HepG2 (cell line): ENCODE results near the gene UNC50.

Source experiments
- BRF2 ChIP-seq: sonication (generic); formaldehyde crosslinking; IDR thresholded peaks from 2 replicates; pipeline ENCODE4 v1.8.1; 2022; ENCODE audit warnings: mild to moderate bottlenecking, missing genetic modification reagents
- CEBPB ChIP-seq: IDR thresholded peaks from 2 replicates; pipeline ENCODE4 v1.6.1; 2011; ENCODE audit warnings: low read depth, low read length, improper control_type of control experiment, borderline replicate concordance
- CTCF ChIP-seq: sonication (generic); formaldehyde crosslinking; IDR thresholded peaks from 2 replicates; pipeline ENCODE4 v1.5.0; 2020; ENCODE audit warnings: mild to moderate bottlenecking, missing genetic modification reagents, moderate library complexity
- HMG20A ChIP-seq: IDR thresholded peaks from 2 replicates; pipeline ENCODE4 v1.6.1; 2016; ENCODE audit warnings: borderline replicate concordance
- JDP2 ChIP-seq: sonication (generic); formaldehyde crosslinking; IDR thresholded peaks from 2 replicates; pipeline ENCODE4 v1.8.1; 2022; ENCODE audit warnings: missing genetic modification reagents, borderline replicate concordance
- POLR2A ChIP-seq, 2 experiments: IDR thresholded peaks; 2 replicates each; pipeline ENCODE4 v1.6.1; 2011; ENCODE audit warnings: low read depth in 2 of 2, low read length in 2 of 2, mild to moderate bottlenecking in 1 of 2, moderate library complexity in 1 of 2; ENCODE audit not compliant: insufficient read depth in 1 of 2
- SRSF1 ChIP-seq: fragments of 200-400 bp; formaldehyde crosslinking; optimal IDR thresholded peaks from 2 replicates; pipeline ENCODE3; 2017; ENCODE audit warnings: mild to moderate bottlenecking, low read depth, low read length, moderate library complexity
- SRSF9 ChIP-seq: fragments of 200-400 bp; formaldehyde crosslinking; IDR thresholded peaks from 2 replicates; pipeline ENCODE4 v1.6.1; 2018; ENCODE audit warnings: borderline replicate concordance, mild to moderate bottlenecking, low read depth, low read length; ENCODE audit not compliant: insufficient read depth, poor library complexity, severe bottlenecking
- ZNF124 ChIP-seq: sonication (generic); formaldehyde crosslinking; IDR thresholded peaks from 2 replicates; pipeline ENCODE4 v1.4.0; 2020; ENCODE audit warnings: missing genetic modification reagents

- no peak for TF ChIP-seq BRF2
- no peak for TF ChIP-seq CEBPB
- no peak for TF ChIP-seq SRSF9
- no peak for TF ChIP-seq SRSF1
- TF ChIP-seq ZNF124 (CRISPR knock-in tag), result no peak
- no peak for TF ChIP-seq POLR2A (IDR thresholded peaks at IDR 0.05; ENCODE audit: insufficient read depth in 1 of 2, low read depth in 2 of 2, low read length in 2 of 2)
- TF ChIP-seq JDP2 (CRISPR knock-in tag), result no peak
- TF ChIP-seq CTCF (CRISPR knock-in tag), result no peak
- no peak for TF ChIP-seq HMG20A (CRISPR knock-in tag)
Measured at GRCh38 chr2:98578231-98578630, 30.2 kb upstream of the UNC50 start.
